ENCODE data around the gene SLC26A11.

DNA sequence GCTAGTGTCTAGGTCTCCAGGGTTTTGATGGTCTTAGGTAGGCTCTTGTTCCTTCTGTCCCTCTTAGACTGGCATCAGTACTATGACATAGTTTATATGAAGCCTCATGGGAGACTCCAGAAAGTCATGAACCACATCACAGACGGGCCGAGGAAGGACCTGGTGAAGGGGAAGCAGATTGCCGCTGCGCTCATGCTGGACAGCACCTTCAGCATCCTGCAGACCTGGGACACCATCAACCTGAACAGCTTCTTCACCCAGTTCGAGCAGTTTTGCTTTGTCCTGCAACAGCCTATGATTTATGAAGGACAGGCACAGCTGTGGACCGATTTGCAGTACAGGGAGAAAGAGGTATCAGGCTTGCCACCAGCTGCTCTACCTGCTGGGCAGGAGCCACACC, 74.4 kb downstream of the SLC26A11 start:
- no peak for TF ChIP-seq NFRKB (IDR thresholded peaks at IDR 0.05)
- TF ChIP-seq, protein P1, sequence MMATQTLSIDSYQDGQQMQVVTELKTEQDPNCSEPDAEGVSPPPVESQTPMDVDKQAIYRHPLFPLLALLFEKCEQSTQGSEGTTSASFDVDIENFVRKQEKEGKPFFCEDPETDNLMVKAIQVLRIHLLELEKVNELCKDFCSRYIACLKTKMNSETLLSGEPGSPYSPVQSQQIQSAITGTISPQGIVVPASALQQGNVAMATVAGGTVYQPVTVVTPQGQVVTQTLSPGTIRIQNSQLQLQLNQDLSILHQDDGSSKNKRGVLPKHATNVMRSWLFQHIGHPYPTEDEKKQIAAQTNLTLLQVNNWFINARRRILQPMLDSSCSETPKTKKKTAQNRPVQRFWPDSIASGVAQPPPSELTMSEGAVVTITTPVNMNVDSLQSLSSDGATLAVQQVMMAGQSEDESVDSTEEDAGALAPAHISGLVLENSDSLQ (IDR thresholded peaks at IDR 0.05): no peak
- no peak for TF ChIP-seq SP1 (IDR thresholded peaks at IDR 0.05)
- no peak for TF ChIP-seq TARDBP (IDR thresholded peaks at IDR 0.05)
- TF ChIP-seq FOXA1 (IDR thresholded peaks at IDR 0.05): no peak
- TF ChIP-seq ARNT (IDR thresholded peaks at IDR 0.05): no peak
- no peak for TF ChIP-seq FOXK2 (IDR thresholded peaks at IDR 0.05)
- TF ChIP-seq HDGF (IDR thresholded peaks at IDR 0.05; ENCODE audit: borderline replicate concordance): no peak
- TF ChIP-seq FOXM1 (IDR thresholded peaks at IDR 0.05; ENCODE audit: borderline replicate concordance): no peak
- TF ChIP-seq ELF4 (IDR thresholded peaks at IDR 0.05): no peak
- TF ChIP-seq BHLHE40 (IDR thresholded peaks at IDR 0.05; ENCODE audit: borderline replicate concordance): no peak
- no peak for TF ChIP-seq L3MBTL2 (conservative IDR thresholded peaks at IDR 0.05)
- TF ChIP-seq LEF1 (IDR thresholded peaks at IDR 0.05; ENCODE audit: borderline replicate concordance): no peak

Data from HEK293T (cell line).